HepG2 (cell line): ENCODE results near the gene FAM81A. TPM values are rescaled to one million over a fixed set of nuclear protein-coding genes. Genes with fewer than 3 reads are reported as not detected.
A peak's percentile ranks its signal among the peaks of the same experiment; 100 is the strongest.

Experiments used
- ETS1 ChIP-seq: sonication (generic); formaldehyde crosslinking; IDR thresholded peaks from 2 replicates; pipeline ENCODE4 v1.4.0; 2020; ENCODE audit warnings: missing genetic modification reagents
- FOSL2 ChIP-seq: sonication (generic); formaldehyde crosslinking; IDR thresholded peaks from 2 replicates; pipeline ENCODE4 v1.4.0; 2020; ENCODE audit warnings: missing genetic modification reagents
- FOXJ3 ChIP-seq: sonication (generic); formaldehyde crosslinking; IDR thresholded peaks from 2 replicates; pipeline ENCODE4 v1.4.0; 2020; ENCODE audit warnings: missing genetic modification reagents, mild to moderate bottlenecking, borderline replicate concordance
- HHEX ChIP-seq: IDR thresholded peaks from 2 replicates; pipeline ENCODE4 v1.6.1; 2016; ENCODE audit warnings: control low read depth
- IKZF4 ChIP-seq: sonication (generic); formaldehyde crosslinking; IDR thresholded peaks from 2 replicates; pipeline ENCODE4 v1.5.1; 2020; ENCODE audit warnings: borderline replicate concordance, mild to moderate bottlenecking, low read depth, missing genetic modification reagents; ENCODE audit errors: not compliant biosample characterization
- KDM2A ChIP-seq: sonication (generic); formaldehyde crosslinking; IDR thresholded peaks from 2 replicates; pipeline ENCODE4 v1.4.0; 2020; ENCODE audit warnings: low read depth, missing genetic modification reagents, borderline replicate concordance
- KDM3A ChIP-seq: IDR thresholded peaks from 2 replicates; pipeline ENCODE4 v1.6.1; 2018; ENCODE audit warnings: low read depth, missing compliant biosample characterization
- LCORL ChIP-seq, 2 experiments: fragments of 450-650 bp in 1 of 2; sonication (generic) in 1 of 2; formaldehyde crosslinking in 1 of 2; IDR thresholded peaks; 2 replicates each; pipeline versions ENCODE4 v1.5.0 to v1.6.1; 2017 to 2020; ENCODE audit warnings: antibody characterized with exemption in 1 of 2, missing genetic modification reagents in 1 of 2
- MED13 ChIP-seq: sonication (generic); formaldehyde crosslinking; IDR thresholded peaks from 2 replicates; pipeline ENCODE4 v1.5.0; 2020; ENCODE audit warnings: missing genetic modification reagents
- PHF8 ChIP-seq: sonication (generic); formaldehyde crosslinking; IDR thresholded peaks from 2 replicates; pipeline ENCODE4 v1.5.0; 2020; ENCODE audit warnings: missing genetic modification reagents
- RBAK ChIP-seq: sonication (generic); formaldehyde crosslinking; IDR thresholded peaks from 2 replicates; pipeline ENCODE4 v1.5.1; 2020; ENCODE audit warnings: mild to moderate bottlenecking, missing genetic modification reagents
- RNF219 ChIP-seq: sonication (generic); formaldehyde crosslinking; IDR thresholded peaks from 2 replicates; pipeline ENCODE4 v1.5.0; 2020; ENCODE audit warnings: mild to moderate bottlenecking, missing genetic modification reagents
- SMARCE1 ChIP-seq: fragments of 450-650 bp; IDR thresholded peaks from 2 replicates; pipeline ENCODE4 v1.6.1; 2017; ENCODE audit warnings: borderline replicate concordance
- SYNCRIP ChIP-seq: fragments of 200-400 bp; formaldehyde crosslinking; IDR thresholded peaks from 2 replicates; pipeline ENCODE4 v1.6.1; 2018; ENCODE audit warnings: mild to moderate bottlenecking, low read depth, low read length; ENCODE audit not compliant: insufficient read depth
- TBP ChIP-seq: sonication (generic); formaldehyde crosslinking; IDR thresholded peaks from 2 replicates; pipeline ENCODE4 v1.5.0; 2020; ENCODE audit warnings: missing genetic modification reagents
- ZNF101 ChIP-seq: sonication (generic); formaldehyde crosslinking; IDR thresholded peaks from 2 replicates; pipeline ENCODE4 v1.4.0; 2020; ENCODE audit warnings: mild to moderate bottlenecking, low read depth, missing genetic modification reagents, borderline replicate concordance
- ZNF430 ChIP-seq: sonication (generic); formaldehyde crosslinking; IDR thresholded peaks from 2 replicates; pipeline ENCODE4 v1.9.0; 2021; ENCODE audit warnings: mild to moderate bottlenecking, missing genetic modification reagents
- ZNF432 ChIP-seq: sonication (generic); formaldehyde crosslinking; IDR thresholded peaks from 2 replicates; pipeline ENCODE4 v1.5.0; 2020; ENCODE audit warnings: missing genetic modification reagents, mild to moderate bottlenecking, borderline replicate concordance
- ZNF709 ChIP-seq: sonication (generic); formaldehyde crosslinking; IDR thresholded peaks from 2 replicates; pipeline ENCODE4 v1.5.0; 2020; ENCODE audit warnings: mild to moderate bottlenecking, missing genetic modification reagents
- ZNF746 ChIP-seq: sonication (generic); formaldehyde crosslinking; IDR thresholded peaks from 2 replicates; pipeline ENCODE4 v1.8.0; 2022; ENCODE audit warnings: mild to moderate bottlenecking, missing genetic modification reagents
- polyA plus RNA-seq, 8 experiments: library from polyadenylated mRNA; depleted of rRNA in 3 of 8; stranded (reverse) in 7 of 8; unstranded in 1 of 8; fragments of >200 nt; fragmentation: Illumina TruSeq in 4 of 8; extraction: Trizol in 4 of 8; gene quantifications; 2 replicates each; pipeline versions ENCODE4 v1.2.1 to v1.2.3, GENCODE V29; 2011 to 2016; ENCODE audit warnings: low read depth in 4 of 8, missing spikeins in 1 of 8, mixed read lengths in 1 of 8; ENCODE audit not compliant: insufficient read depth in 1 of 8
- total RNA-seq, 5 experiments: library from RNA; depleted of rRNA; stranded (reverse); fragments of >200 nt; fragmentation: Illumina TruSeq; extraction: Trizol; gene quantifications; 2 replicates each; pipeline ENCODE4 v1.2.3, GENCODE V29; 2016; ENCODE audit warnings: low read depth in 1 of 5
- TF ChIP-seq, protein P1 (sequence below): sonication (generic); formaldehyde crosslinking; IDR thresholded peaks from 2 replicates; pipeline ENCODE4 v1.5.1; 2020; ENCODE audit warnings: missing genetic modification reagents, mild to moderate bottlenecking, borderline replicate concordance
- TF ChIP-seq, protein P2 (sequence below): sonication (generic); formaldehyde crosslinking; IDR thresholded peaks from 2 replicates; pipeline ENCODE4 v1.4.0; 2020; ENCODE audit warnings: missing genetic modification reagents

Gene FAM81A
- total and polyA plus RNA-seq, 2 of the 13 experiments (the other 11 are each of a cell fraction or from before 2014, with no cell fraction given): 0.09 TPM; not detected in 1

GRCh38 chr15:59553879-59554735, 116.1 kb downstream of the FAM81A start (continued):
- TF ChIP-seq, protein P1, sequence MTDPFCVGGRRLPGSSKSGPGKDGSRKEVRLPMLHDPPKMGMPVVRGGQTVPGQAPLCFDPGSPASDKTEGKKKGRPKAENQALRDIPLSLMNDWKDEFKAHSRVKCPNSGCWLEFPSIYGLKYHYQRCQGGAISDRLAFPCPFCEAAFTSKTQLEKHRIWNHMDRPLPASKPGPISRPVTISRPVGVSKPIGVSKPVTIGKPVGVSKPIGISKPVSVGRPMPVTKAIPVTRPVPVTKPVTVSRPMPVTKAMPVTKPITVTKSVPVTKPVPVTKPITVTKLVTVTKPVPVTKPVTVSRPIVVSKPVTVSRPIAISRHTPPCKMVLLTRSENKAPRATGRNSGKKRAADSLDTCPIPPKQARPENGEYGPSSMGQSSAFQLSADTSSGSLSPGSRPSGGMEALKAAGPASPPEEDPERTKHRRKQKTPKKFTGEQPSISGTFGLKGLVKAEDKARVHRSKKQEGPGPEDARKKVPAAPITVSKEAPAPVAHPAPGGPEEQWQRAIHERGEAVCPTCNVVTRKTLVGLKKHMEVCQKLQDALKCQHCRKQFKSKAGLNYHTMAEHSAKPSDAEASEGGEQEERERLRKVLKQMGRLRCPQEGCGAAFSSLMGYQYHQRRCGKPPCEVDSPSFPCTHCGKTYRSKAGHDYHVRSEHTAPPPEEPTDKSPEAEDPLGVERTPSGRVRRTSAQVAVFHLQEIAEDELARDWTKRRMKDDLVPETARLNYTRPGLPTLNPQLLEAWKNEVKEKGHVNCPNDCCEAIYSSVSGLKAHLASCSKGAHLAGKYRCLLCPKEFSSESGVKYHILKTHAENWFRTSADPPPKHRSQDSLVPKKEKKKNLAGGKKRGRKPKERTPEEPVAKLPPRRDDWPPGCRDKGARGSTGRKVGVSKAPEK (CRISPR knock-in tag): peak; percentile 43; the same call in 1 of the 2 replicates
- TF ChIP-seq HHEX (CRISPR knock-in tag) (peak; percentile 98), ZNF709 (no peak), KDM3A (peak; percentile 75; the same call in 1 of the 2 replicates), SMARCE1 (no peak), ETS1 (CRISPR knock-in tag) (no peak), MED13 (CRISPR knock-in tag) (no peak), RBAK (CRISPR knock-in tag) (no peak), SYNCRIP (no peak), PHF8 (CRISPR knock-in tag) (no peak), IKZF4 (CRISPR knock-in tag) (no peak), ZNF430 (CRISPR knock-in tag) (no peak), KDM2A (CRISPR knock-in tag) (no peak), TBP (CRISPR knock-in tag) (no peak), ZNF101 (CRISPR knock-in tag) (no peak), FOSL2 (CRISPR knock-in tag) (peak; percentile 83), ZNF432 (CRISPR knock-in tag) (no peak), FOXJ3 (CRISPR knock-in tag) (peak; percentile 97), ZNF746 (peak; percentile 73; the same call in 1 of the 2 replicates), RNF219 (CRISPR knock-in tag) (no peak), LCORL (IDR thresholded peaks at IDR 0.05) (peak; percentile 33; the same call in 1 of the 2 replicates), LCORL (CRISPR knock-in tag; IDR thresholded peaks at IDR 0.05) (peak; percentile 81)
- TF ChIP-seq, protein P2, sequence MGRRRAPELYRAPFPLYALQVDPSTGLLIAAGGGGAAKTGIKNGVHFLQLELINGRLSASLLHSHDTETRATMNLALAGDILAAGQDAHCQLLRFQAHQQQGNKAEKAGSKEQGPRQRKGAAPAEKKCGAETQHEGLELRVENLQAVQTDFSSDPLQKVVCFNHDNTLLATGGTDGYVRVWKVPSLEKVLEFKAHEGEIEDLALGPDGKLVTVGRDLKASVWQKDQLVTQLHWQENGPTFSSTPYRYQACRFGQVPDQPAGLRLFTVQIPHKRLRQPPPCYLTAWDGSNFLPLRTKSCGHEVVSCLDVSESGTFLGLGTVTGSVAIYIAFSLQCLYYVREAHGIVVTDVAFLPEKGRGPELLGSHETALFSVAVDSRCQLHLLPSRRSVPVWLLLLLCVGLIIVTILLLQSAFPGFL (CRISPR knock-in tag): no peak
